Fibroblast of mammary gland (primary cell): ENCODE results near the gene CTNND2.

Experiments
- DNase-seq: peaks from one replicate; pipeline ENCODE4 v3.0.0-alpha.2; 2010; ENCODE audit warnings: low read depth
- H3K4me3 ChIP-seq: 2 replicates; pipeline ENCODE4 v1.5.1; 2011; ENCODE audit warnings: low read depth, mild to moderate bottlenecking, low read length, moderate library complexity; ENCODE audit not compliant: control insufficient read depth
- CTCF ChIP-seq: conservative IDR thresholded peaks from 2 replicates; pipeline ENCODE4 v1.5.1; 2011; ENCODE audit warnings: low read depth, low read length, inconsistent platforms; ENCODE audit not compliant: control insufficient read depth, insufficient read depth

Gene CTNND2

GRCh38 chr5:11733185-11733839 is 170.9 kb downstream of the CTNND2 start:
- no peak overlapping the region for H3K4me3 ChIP-seq
- TF ChIP-seq CTCF: no peak
- DNase-seq: no peak

- no peak overlapping the region for H3K4me3 ChIP-seq
- TF ChIP-seq CTCF: no peak
- DNase-seq: no peak
These were observed 179.3 kb downstream of the CTNND2 start for GRCh38 chr5:11724940-11725339.

- no peak overlapping the region for H3K4me3 ChIP-seq
- peak; percentile 34 for DNase-seq
- peak; percentile 30 for TF ChIP-seq CTCF
These were observed 184.3 kb downstream of the CTNND2 start for GRCh38 chr5:11719888-11720481.

- no peak for DNase-seq
- no peak overlapping the region for H3K4me3 ChIP-seq
- no peak for TF ChIP-seq CTCF
These were observed 188.6 kb downstream of the CTNND2 start for GRCh38 chr5:11715461-11716196.

GRCh38 chr5:11711932-11712331 is 192.3 kb downstream of the CTNND2 start:
- DNase-seq: no peak
- no peak for TF ChIP-seq CTCF
- H3K4me3 ChIP-seq: no peak overlapping the region

- H3K4me3 ChIP-seq: no peak overlapping the region
- no peak for DNase-seq
- TF ChIP-seq CTCF: no peak
These were observed 195.2 kb downstream of the CTNND2 start for GRCh38 chr5:11709021-11709420.
